ENCODE measurements around the gene NXT1.

Gene NXT1

GRCh38 chr20:23313271-23313670 is 37.3 kb upstream of the NXT1 start:
- Mint-ChIP-seq H3K4me1 (no peaks in the 10 kb centered on the region), H3K27ac (ENCODE audit: low read depth) (no peak overlapping the region), H3K36me3 (ENCODE audit: insufficient read depth) (no peaks in the 10 kb centered on the region), H3K27me3 (peaks cover 56% of the 10 kb centered on the region), H3K9me3 (no peaks in the 10 kb centered on the region), H3K4me3 (no peak overlapping the region)
- no peak for ATAC-seq (replicated peaks; ENCODE audit: extremely low read depth, poor library complexity, severe bottlenecking)
- no peak for DNase-seq (ENCODE audit: low spot score in 2 of 2)

- ATAC-seq (replicated peaks; ENCODE audit: extremely low read depth, poor library complexity, severe bottlenecking): no peak
- Mint-ChIP-seq H3K9me3 (no peaks in the 10 kb centered on the region), H3K27ac (ENCODE audit: low read depth) (no peak overlapping the region), H3K27me3 (peaks cover 69% of the 10 kb centered on the region), H3K4me3 (no peak overlapping the region), H3K4me1 (no peaks in the 10 kb centered on the region), H3K36me3 (ENCODE audit: insufficient read depth) (no peaks in the 10 kb centered on the region)
- no peak for DNase-seq (ENCODE audit: low spot score in 2 of 2)
Observed at GRCh38 chr20:23314699-23315098, 35.9 kb upstream of the NXT1 start.

DNA sequence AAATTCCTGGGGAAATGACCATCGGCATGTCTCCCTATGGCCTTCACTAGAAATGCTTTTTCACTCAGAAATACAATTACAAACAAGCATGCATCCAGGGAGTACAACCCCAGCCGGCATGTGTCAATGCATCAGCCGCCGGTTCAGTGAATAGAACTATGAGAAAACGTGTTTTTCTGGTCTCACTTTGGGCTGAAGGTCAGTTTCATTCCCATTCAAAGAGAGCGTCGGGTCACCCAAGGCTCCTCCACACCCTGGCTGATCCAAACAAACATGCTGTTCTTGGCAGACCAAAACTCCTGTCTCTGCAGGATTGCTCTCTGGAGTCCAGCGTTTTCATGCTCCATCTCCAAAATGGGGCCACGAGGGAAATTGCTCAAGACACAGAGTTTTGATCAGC is 35.5 kb upstream of the NXT1 start:
- peaks cover 65% of the 10 kb centered on the region for H3K27me3 Mint-ChIP-seq
- H3K4me3 Mint-ChIP-seq: no peak overlapping the region
- H3K9me3 Mint-ChIP-seq: no peaks in the 10 kb centered on the region
- ATAC-seq (replicated peaks; ENCODE audit: extremely low read depth, poor library complexity, severe bottlenecking) (no peak), DNase-seq (ENCODE audit: low spot score in 2 of 2) (no peak)
- H3K27ac Mint-ChIP-seq (ENCODE audit: low read depth): no peak overlapping the region
- no peaks in the 10 kb centered on the region for H3K36me3 Mint-ChIP-seq (ENCODE audit: insufficient read depth)
- H3K4me1 Mint-ChIP-seq: no peaks in the 10 kb centered on the region

- Mint-ChIP-seq H3K36me3 (ENCODE audit: insufficient read depth) (no peaks in the 10 kb centered on the region), H3K4me3 (no peak overlapping the region), H3K27me3 (peaks cover 61% of the 10 kb centered on the region), H3K9me3 (no peaks in the 10 kb centered on the region), H3K27ac (ENCODE audit: low read depth) (no peak overlapping the region), H3K4me1 (no peaks in the 10 kb centered on the region)
- ATAC-seq (replicated peaks; ENCODE audit: extremely low read depth, poor library complexity, severe bottlenecking) (no peak), DNase-seq (ENCODE audit: low spot score in 2 of 2) (no peak)
Observed at GRCh38 chr20:23316626-23317025, 34.0 kb upstream of the NXT1 start.

DNA sequence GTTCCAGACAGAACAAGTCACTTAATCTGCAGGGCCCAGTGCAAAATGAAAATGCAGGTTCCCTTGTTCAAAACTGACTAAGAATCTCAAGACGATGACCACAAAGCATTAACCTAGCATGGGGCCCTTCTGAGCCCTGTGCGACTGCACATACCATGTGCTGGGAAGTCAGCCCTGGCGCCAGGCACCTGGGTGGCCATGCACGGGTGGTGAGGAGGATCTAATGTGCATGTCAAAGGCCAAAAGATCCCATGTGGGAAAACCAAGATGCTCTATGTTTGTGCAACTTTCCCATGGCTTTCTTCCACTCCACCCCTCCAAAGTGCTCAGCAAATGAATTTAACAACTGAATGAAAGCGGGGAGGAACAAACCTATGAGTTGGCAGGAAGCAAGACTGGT is 33.5 kb upstream of the NXT1 start:
- Mint-ChIP-seq H3K4me1 (no peaks in the 10 kb centered on the region), H3K27me3 (peaks cover 61% of the 10 kb centered on the region), H3K9me3 (no peaks in the 10 kb centered on the region), H3K36me3 (ENCODE audit: insufficient read depth) (no peaks in the 10 kb centered on the region), H3K4me3 (no peak overlapping the region), H3K27ac (ENCODE audit: low read depth) (no peak overlapping the region)
- DNase-seq (ENCODE audit: low spot score in 2 of 2) (no peak), ATAC-seq (replicated peaks; ENCODE audit: extremely low read depth, poor library complexity, severe bottlenecking) (no peak)

DNA sequence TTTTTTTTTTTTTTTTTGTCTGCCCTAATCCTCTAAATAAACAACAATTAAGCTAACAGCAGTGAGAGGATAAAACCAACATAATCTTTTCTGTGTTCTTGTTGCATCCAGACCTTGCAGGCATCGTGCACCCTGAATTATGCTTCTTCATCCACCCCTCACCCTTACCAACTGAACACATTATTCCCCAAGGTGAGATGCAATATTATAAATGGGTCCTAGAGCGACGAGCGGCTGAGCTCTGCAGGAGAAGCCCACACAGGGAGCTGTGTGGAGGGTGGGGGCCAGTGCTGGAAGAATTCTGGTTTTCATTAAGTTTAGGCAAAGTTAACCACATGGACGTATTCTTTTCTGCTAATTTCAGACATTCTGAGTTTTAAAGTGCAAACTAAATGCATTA is 32.2 kb upstream of the NXT1 start:
- H3K27ac Mint-ChIP-seq (ENCODE audit: low read depth): no peak overlapping the region
- ATAC-seq (replicated peaks; ENCODE audit: extremely low read depth, poor library complexity, severe bottlenecking) (no peak), DNase-seq (ENCODE audit: low spot score in 2 of 2) (no peak)
- no peaks in the 10 kb centered on the region for H3K4me1 Mint-ChIP-seq
- no peaks in the 10 kb centered on the region for H3K36me3 Mint-ChIP-seq (ENCODE audit: insufficient read depth)
- H3K27me3 Mint-ChIP-seq: peaks cover 51% of the 10 kb centered on the region
- no peak overlapping the region for H3K4me3 Mint-ChIP-seq
- no peaks in the 10 kb centered on the region for H3K9me3 Mint-ChIP-seq

DNA sequence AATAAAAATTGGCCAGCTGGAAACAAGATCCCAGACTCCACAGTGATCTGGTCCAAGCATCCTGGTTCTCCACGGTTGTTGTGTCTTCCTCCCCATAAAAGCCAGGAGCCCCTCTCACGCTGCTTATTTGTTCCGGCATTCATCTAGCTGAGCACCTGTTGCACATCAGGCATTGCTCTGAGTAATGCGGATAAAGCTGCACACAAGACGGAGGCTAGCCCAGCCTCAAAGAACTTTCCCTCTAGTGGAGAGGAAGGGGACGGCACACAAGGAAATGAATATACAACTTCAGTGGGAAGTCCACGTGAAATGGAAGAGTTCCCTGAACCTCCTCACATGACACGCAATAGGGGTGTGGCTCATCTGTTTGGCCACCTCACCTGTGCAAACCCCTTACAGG is 30.3 kb upstream of the NXT1 start:
- Mint-ChIP-seq H3K27me3 (peaks cover 61% of the 10 kb centered on the region), H3K36me3 (ENCODE audit: insufficient read depth) (no peaks in the 10 kb centered on the region)
- no peak for DNase-seq (ENCODE audit: low spot score in 2 of 2)

DNA sequence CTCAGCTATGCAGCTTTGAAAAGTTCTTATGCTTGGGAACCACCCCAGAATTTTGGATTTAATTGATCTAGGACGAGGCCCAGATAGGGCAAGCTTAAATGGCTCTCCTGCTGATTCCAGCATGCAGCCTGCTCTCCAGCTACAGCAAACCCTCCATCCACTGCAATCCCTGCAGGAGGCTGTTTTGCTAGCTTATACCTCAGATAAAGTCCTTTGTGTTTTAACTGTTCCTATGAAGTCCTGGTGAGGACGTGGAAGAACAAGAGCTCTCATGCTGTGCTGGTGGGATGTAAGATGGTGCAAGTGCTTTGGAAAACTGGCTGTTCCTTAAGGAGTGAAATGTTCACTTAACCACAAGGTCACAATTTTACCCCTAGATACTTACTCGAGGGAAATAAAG is 25.5 kb upstream of the NXT1 start:
- no peak for ATAC-seq (replicated peaks; ENCODE audit: extremely low read depth, poor library complexity, severe bottlenecking)
- no peak overlapping the region for H3K27ac Mint-ChIP-seq (ENCODE audit: low read depth)
- no peaks in the 10 kb centered on the region for H3K4me1 Mint-ChIP-seq
- DNase-seq (ENCODE audit: low spot score in 2 of 2): no peak
- H3K9me3 Mint-ChIP-seq: no peaks in the 10 kb centered on the region
- no peak overlapping the region for H3K4me3 Mint-ChIP-seq
- H3K36me3 Mint-ChIP-seq (ENCODE audit: insufficient read depth): no peaks in the 10 kb centered on the region
- H3K27me3 Mint-ChIP-seq: peaks cover 26% of the 10 kb centered on the region

More for the DNA sequence above, 30.3 kb upstream of the NXT1 start:
- no peaks in the 10 kb centered on the region for H3K9me3 Mint-ChIP-seq
- no peak for ATAC-seq (replicated peaks; ENCODE audit: extremely low read depth, poor library complexity, severe bottlenecking)
- H3K4me3 Mint-ChIP-seq: no peak overlapping the region
- H3K4me1 Mint-ChIP-seq: no peaks in the 10 kb centered on the region
- no peak overlapping the region for H3K27ac Mint-ChIP-seq (ENCODE audit: low read depth)

DNA sequence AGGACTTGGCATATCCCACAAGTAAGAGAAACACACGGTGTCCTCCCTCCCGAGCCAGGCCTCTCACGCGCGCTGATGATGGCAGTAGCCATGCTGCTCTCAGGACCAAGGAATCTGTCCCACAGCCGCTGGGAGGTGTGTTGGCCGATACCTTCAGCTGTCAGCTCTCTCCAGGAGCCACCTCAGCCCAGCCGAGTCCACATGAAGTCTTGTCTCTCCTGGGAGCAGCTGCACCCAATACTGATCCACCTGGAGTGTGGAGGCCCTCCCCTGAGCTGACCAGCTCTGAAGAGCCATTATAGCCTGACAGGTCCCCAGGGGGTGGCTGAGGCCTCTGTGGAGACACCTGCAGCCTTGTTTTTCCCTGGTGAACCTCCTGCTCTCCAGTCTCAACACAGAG is 23.8 kb upstream of the NXT1 start:
- no peaks in the 10 kb centered on the region for H3K36me3 Mint-ChIP-seq (ENCODE audit: insufficient read depth)
- ATAC-seq (replicated peaks; ENCODE audit: extremely low read depth, poor library complexity, severe bottlenecking) (no peak), DNase-seq (ENCODE audit: low spot score in 2 of 2) (no peak)
- no peak overlapping the region for H3K27ac Mint-ChIP-seq (ENCODE audit: low read depth)
- H3K27me3 Mint-ChIP-seq: peaks cover 13% of the 10 kb centered on the region
- no peaks in the 10 kb centered on the region for H3K4me1 Mint-ChIP-seq
- no peaks in the 10 kb centered on the region for H3K9me3 Mint-ChIP-seq
- no peak overlapping the region for H3K4me3 Mint-ChIP-seq

DNA sequence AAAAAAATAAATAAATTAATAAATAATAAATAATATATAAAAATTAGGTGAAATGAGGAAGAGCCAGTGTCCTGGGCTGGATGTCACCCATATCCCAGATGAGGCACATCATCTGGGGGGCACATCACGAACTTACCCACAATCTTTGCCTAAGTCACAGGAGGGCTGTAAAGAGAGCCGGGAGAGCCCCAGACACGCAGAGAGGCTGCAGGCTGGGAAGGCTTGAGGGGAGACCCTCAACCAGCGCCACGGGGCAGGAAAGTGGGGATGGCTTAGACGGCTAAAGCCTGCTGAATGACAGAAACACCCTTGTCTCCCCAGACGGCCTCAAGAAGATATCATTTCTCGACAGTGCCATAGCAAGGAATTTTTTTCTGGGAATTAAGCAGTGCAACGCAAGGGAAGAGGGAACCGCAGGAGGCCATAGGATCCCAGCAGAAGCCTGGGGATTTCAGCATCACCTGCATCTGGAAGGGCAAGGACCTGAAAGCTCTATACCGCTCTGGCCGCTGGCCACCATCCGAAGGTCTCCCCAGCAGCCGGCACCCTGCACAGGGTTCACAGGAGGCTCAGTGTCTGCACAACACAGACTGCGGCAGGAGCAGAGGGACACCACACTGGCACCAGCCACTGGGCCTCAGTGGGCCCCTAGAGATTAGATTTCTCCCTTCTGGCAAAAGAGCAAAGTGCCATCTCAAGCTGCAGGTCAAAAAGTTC is 22.8 kb upstream of the NXT1 start:
- Mint-ChIP-seq H3K27me3 (peaks cover 10% of the 10 kb centered on the region), H3K4me3 (no peak overlapping the region), H3K9me3 (no peaks in the 10 kb centered on the region), H3K4me1 (no peaks in the 10 kb centered on the region), H3K27ac (ENCODE audit: low read depth) (no peak overlapping the region), H3K36me3 (ENCODE audit: insufficient read depth) (no peaks in the 10 kb centered on the region)
- DNase-seq (ENCODE audit: low spot score in 2 of 2) (no peak), ATAC-seq (replicated peaks; ENCODE audit: extremely low read depth, poor library complexity, severe bottlenecking) (no peak)

DNA sequence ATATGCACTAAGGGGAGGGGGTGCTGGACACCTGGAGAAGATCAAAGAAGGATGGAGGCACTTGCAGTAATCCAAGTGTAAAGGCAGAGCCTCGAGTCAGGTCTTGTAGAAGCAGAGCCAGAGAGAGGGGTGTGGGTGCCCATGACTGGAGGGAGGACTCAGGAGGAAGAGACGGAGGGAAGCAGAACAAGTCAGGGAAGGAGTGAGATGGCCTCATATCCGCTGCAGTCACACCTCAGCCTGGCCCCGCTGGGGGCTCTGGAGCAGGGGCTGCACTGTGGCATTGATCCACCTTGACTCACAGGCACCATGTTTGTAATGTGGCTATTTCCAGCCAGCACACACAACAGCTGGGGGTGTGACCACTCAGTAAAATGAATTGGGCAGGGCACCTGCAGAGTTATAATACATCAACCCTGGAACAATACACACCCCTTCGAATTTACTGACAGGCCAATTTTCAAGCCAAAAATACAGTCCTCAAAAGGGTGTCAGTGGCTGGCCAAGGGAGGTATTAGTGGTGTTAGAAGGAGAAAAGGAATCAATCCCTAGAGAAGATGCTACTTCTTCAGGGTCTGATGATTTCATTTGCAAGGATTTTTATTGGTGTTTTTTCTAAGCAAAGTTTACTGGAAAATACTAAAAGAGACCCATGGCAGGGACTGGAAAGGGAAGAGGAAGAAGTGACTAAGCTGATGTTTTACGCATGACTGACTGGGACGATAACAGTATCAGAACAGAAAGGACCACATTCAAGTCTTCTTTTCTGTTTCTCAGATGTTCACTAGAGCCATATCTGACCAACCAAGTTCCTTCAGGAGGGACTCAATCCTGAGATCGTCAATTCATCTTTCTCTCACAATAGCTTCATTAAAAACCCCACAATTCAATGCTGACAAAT is 18.9 kb upstream of the NXT1 start:
- no peaks in the 10 kb centered on the region for H3K27me3 Mint-ChIP-seq
- peaks cover 6% of the 10 kb centered on the region for H3K4me1 Mint-ChIP-seq
- DNase-seq (ENCODE audit: low spot score in 2 of 2): no peak
- no peak overlapping the region for H3K4me3 Mint-ChIP-seq
- H3K9me3 Mint-ChIP-seq: no peaks in the 10 kb centered on the region
- H3K27ac Mint-ChIP-seq (ENCODE audit: low read depth): no peak overlapping the region
- ATAC-seq (replicated peaks; ENCODE audit: extremely low read depth, poor library complexity, severe bottlenecking): no peak
- peaks cover 2% of the 10 kb centered on the region for H3K36me3 Mint-ChIP-seq (ENCODE audit: insufficient read depth)

DNA sequence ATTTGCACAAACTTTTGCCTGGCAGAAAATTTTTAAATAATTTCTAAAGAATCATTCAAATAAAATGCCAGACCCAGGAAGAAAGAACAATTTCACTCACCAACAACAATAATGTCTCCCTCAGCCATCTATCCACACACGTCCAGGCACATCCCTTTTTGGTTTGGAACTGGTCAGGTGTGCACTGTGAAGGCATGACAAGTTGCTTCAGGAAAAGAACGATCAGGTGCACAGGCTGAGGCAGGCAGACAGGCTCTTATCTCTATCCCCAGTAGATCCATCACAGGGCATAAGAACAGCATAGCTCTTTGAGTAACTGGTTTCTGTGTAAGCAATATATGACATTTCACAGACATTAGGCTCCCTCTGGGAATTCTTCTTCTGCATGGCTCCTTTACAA is 18.1 kb upstream of the NXT1 start:
- Mint-ChIP-seq H3K4me1 (peaks cover 6% of the 10 kb centered on the region), H3K4me3 (no peak overlapping the region), H3K27me3 (no peaks in the 10 kb centered on the region), H3K36me3 (ENCODE audit: insufficient read depth) (peaks cover 2% of the 10 kb centered on the region), H3K9me3 (no peaks in the 10 kb centered on the region), H3K27ac (ENCODE audit: low read depth) (no peak overlapping the region)
- no peak for ATAC-seq (replicated peaks; ENCODE audit: extremely low read depth, poor library complexity, severe bottlenecking)
- DNase-seq (ENCODE audit: low spot score in 2 of 2): no peak

DNA sequence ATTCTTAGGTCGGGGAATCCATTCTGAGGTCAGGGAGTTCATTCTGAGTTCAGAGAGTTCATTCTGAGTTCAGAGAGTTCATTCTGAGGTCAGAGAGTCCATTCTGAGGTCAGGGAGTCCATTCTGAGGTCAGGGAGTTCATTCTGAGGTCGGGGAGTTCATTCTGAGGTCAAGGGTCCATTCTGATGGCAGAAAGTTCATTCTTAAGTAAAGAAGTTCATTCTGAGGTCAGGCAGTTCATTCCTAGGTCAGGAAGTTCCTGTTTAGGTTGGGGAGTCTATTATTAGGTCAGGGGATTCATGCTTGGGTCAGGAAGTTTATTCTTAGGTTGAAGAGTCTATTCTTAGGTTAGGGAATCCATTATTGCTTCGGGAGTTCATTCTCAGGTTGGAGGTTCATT is 16.5 kb upstream of the NXT1 start:
- Mint-ChIP-seq H3K4me3 (no peak overlapping the region), H3K4me1 (peaks cover 6% of the 10 kb centered on the region), H3K36me3 (ENCODE audit: insufficient read depth) (peaks cover 2% of the 10 kb centered on the region), H3K27ac (ENCODE audit: low read depth) (no peak overlapping the region), H3K27me3 (no peaks in the 10 kb centered on the region), H3K9me3 (no peaks in the 10 kb centered on the region)
- DNase-seq (ENCODE audit: low spot score in 2 of 2) (no peak), ATAC-seq (replicated peaks; ENCODE audit: extremely low read depth, poor library complexity, severe bottlenecking) (peak; percentile 14)
